LNCaP clone FGC (cell line): ENCODE measurements around the gene SEC24D.
A peak's percentile ranks its signal among the peaks of the same experiment; 100 is the strongest.
"Not testable (repeated sequence)": the region's sequence is repeated elsewhere in the genome, so short reads cannot be mapped to it uniquely, and the experiment has no call there.

Experiments
- DNase-seq: peaks from one replicate; pipeline ENCODE4 v3.0.0-alpha.2; 2011; ENCODE audit warnings: low read depth
- H3K4me3 ChIP-seq: 2 replicates; pipeline ENCODE4 v1.5.1; 2011; ENCODE audit warnings: mild to moderate bottlenecking, low read depth, low read length, control low read depth
- CTCF ChIP-seq: IDR thresholded peaks from 2 replicates; pipeline ENCODE4 v1.5.1; 2012; ENCODE audit warnings: mild to moderate bottlenecking; ENCODE audit not compliant: control insufficient read depth, insufficient read depth; ENCODE audit errors: extremely low read depth

SEC24D gene

DNA sequence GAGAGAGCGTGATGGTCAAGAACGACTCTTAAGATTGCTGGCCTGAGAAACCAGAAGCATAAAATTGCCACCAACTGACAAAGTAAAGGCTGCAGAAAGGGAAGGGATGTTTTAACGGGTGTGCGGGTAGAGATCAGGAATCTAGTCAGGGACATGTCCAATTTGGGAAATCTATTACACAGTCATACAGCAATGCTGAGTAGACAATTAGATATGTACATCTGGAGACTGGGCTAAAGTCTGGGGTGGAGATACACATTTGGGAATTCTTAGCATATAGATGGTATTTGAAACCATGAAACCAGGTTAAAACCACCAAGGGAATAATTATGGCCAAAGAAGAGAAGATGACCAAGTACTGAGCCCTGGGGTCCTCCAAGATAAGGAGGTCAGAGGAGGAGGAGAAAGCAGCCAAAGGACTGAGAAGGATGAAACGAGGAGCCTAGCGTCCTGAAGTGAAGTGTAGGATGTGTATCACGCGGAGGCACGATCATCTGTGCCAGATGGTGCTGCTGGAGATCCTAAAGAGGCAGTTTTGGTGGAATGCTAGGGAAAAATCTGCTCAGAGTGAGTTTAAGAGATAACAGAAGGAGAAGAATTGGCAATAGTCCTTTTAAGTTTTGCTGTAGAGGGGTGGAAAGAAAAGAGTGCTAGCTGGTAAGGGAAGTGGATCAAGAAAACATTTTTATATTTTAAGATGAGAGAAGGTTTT, 36.5 kb downstream of the SEC24D start:
- no peak for TF ChIP-seq CTCF
- no peak for DNase-seq
- H3K4me3 ChIP-seq: no peak overlapping the region

- no peak overlapping the region for H3K4me3 ChIP-seq
- no peak for DNase-seq
- no peak for TF ChIP-seq CTCF
These were observed 37.3 kb downstream of the SEC24D start for GRCh38 chr4:118798658-118799057.

GRCh38 chr4:118797558-118798142, 38.3 kb downstream of the SEC24D start:
- H3K4me3 ChIP-seq: no peak overlapping the region
- no peak for DNase-seq
- TF ChIP-seq CTCF: no peak

- DNase-seq, H3K4me3 ChIP-seq: not testable (repeated sequence)
These were observed 44.1 kb downstream of the SEC24D start for GRCh38 chr4:118791690-118792446.

GRCh38 chr4:118790544-118790943, 45.4 kb downstream of the SEC24D start:
- no peak for TF ChIP-seq CTCF
- no peak overlapping the region for H3K4me3 ChIP-seq
- DNase-seq: peak; percentile 33

DNA sequence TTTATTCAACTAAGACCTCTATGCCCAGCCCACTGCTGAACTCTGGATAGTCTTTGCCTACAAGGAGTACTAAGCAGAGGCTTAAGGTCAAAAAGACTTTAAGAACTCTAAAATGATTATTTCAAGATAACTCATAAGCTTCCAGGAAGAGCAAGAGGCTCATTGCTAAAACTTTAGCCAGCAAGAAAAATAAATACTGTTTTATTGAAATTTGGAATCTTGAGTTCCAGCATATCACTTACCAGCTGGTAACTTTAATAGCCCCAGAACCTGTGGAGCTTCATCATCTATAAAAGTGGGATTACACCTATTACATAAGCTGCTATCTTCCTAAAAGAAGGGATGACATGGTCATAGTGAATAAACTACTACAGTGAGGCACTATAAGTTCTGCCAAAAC, 47.0 kb downstream of the SEC24D start:
- no peak for TF ChIP-seq CTCF
- DNase-seq: no peak
- H3K4me3 ChIP-seq: no peak overlapping the region

- TF ChIP-seq CTCF: no peak
- no peak overlapping the region for H3K4me3 ChIP-seq
- DNase-seq: no peak
These were observed 48.0 kb downstream of the SEC24D start for GRCh38 chr4:118787844-118788380.
